GM18909 (cell line): ENCODE measurements around the gene PRADC1.
"Not testable (repeated sequence)": the region's sequence is repeated elsewhere in the genome, so short reads cannot be mapped to it uniquely, and the experiment has no call there.

Source experiments
- ATAC-seq: cut with Tn5 transposase; IDR thresholded peaks from one replicate; pipeline ENCODE4 v1.9.1; 2021; ENCODE audit warnings: mild to moderate bottlenecking; ENCODE audit not compliant: unreplicated experiment, poor library complexity

The PRADC1 gene

DNA sequence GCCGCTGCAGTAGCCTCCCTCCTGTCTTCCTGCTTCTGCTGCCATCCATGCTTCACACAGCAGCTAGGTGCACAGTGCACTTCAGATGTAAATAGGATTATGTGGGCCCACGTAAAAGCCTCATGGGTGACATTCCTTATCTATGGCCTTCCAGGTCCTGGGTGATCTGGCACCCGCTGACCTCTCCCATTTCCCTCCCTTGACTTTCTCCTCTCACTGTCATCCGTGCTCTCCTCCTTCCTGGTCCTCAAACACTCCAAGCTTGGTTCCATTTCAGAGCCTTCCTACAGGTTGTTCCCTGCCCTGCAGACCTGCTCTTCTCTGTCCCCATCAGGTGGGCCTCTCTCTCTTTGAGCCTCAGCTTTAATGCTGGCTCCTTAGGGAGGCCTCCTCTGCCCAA, 23.0 kb downstream of the PRADC1 start:
- no peak for ATAC-seq

- ATAC-seq = no peak
Observed at GRCh38 chr2:73208258-73208657, 24.8 kb downstream of the PRADC1 start.

DNA sequence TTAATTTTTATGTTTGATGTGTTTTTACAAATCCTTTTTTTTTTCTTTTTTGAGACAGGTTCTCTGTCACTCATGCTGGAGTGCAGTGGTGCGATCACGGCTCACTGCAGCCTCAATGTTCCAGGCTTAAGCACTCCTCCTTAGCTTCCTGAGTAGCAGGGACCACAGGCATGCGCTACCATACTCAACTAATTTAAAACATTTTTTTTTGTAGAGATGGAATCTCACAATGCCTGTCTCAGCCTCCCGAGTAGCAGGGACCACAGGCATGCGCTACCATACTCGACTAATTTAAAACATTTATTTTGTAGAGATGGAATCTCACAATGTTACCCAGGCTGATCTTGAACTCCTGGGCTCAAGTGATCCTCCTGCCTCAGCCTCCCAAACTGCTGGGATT, 27.4 kb downstream of the PRADC1 start:
- no peak for ATAC-seq

DNA sequence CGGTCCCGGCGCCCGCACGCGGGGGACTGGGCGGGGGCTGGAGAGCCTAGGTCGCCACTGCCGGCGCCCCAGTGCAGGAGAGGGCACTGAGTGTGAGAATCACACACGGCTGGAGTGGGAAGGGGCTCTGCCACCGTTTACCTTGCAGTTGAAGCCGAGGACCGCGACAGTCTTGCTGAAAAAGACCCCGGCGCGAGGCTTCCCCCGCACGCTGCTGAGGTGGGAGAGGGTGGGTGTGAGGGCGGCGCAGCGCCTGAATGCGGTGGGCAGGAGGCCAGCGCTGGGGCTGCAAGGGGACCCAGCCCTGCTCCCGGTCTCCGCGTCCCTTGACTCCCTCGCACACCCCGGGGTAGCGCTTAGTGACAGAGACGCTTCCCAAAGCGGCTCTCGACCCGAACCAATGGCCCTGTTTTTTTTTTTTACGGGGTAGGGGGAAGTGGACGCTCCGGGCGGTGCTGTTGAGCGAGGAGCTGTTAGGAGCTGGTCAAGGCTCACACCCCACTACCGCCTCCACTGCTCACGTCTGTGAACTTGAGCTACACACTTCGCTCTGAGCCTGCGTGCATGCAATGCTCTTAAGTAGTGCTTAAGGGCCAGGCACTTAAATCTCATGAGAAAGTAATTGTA, 29.9 kb downstream of the PRADC1 start:
- no peak for ATAC-seq

- ATAC-seq = no peak
Observed at GRCh38 chr2:73202156-73203054, 30.6 kb downstream of the PRADC1 start, which contains the start of gene NOTO. TSS of gene NOTO (plus strand) at chr2:73202574. CDS start at chr2:73202667, 93 bp downstream.

DNA sequence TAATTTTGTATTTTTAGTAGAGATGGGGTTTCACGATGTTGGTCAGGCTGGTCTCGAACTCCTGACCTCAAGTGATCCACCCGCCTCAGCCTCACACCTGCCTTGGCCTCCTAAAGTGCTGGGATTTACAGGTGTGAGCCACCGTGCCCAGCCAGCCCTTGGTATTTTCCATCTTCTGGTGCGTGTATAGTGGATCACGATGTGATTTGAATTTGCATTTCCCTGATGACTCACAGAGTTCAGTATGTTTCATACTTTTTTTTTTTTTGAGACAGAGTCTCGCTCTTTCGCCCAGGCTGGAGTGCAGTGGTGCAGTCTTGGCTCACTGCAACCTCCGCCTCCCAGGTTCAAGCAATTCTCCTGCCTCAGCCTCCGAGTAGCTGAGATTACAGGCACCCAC, 32.8 kb downstream of the PRADC1 start:
- ATAC-seq = not testable (repeated sequence)

DNA sequence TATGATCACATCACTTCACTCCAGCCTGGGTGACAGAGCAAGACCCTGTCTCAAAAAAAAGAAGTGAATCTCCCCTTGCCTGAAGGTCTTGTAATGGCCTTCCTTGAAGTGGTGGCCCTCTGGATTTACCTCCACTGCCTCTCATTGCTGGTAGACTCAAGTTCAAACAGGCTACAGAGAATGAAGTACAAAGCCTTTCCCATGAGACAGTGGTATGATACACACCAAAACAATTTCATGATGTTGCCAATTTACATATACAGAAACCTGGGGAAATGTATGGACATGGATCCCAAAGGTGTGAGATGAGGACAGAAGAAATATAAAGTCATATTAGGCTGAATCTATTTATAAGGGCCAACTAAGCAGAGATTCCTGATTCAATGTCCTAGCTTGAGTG, 35.5 kb downstream of the PRADC1 start:
- ATAC-seq = no peak

DNA sequence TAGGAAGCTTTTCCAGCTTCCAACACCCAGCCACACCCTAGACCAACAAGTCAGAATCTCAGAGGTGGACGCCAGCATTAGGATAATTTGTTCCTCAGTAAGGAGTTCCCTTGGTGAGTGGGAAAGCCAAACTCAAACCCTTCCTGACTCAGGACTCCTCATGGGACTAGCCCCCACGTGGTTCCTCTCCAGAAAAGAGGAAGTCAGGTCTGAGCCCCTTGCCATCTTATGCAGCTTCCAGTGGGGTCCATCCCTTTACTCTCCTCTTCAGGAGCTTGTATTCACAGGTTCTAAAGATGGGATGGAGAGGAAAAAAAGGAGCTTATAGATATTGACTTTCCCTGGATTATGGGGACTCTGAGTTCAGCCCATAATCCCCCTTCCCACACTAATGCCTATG, 45.5 kb downstream of the PRADC1 start:
- ATAC-seq = no peak

- no peak for ATAC-seq
Observed at GRCh38 chr2:73185965-73186364, 47.1 kb downstream of the PRADC1 start.
